Measurements from ENCODE around the gene RANBP10. TPM values are rescaled to one million over a fixed set of nuclear protein-coding genes. Genes with fewer than 3 reads are reported as not detected.

The RANBP10 gene
- total RNA-seq, 1 donor from 2014 or later, result 16.4 TPM

Other genes with a start within 250 kb of the RANBP10 start
- 25.6 TPM for gene CTCF, start 244.0 kb downstream of the RANBP10 start, total RNA-seq
- gene CARMIL2, start 161.4 kb downstream of the RANBP10 start, total RNA-seq, result 0.40 TPM
- gene ACD, start 146.3 kb downstream of the RANBP10 start, total RNA-seq, result 9.3 TPM
- 3.4 TPM for gene PARD6A, start 145.6 kb downstream of the RANBP10 start, total RNA-seq
- gene ENKD1, start 139.8 kb downstream of the RANBP10 start, total RNA-seq, result 8.5 TPM
- gene C16orf86, start 139.7 kb downstream of the RANBP10 start, total RNA-seq, result 5.6 TPM
- gene GFOD2, start 87.2 kb downstream of the RANBP10 start, total RNA-seq, result 10.7 TPM
- gene TSNAXIP1, start 329 bp upstream of the RANBP10 start, total RNA-seq, result 0.51 TPM
- gene THAP11, start 35.8 kb upstream of the RANBP10 start, total RNA-seq, result 23.0 TPM
- 87.1 TPM for gene NUTF2, start 40.4 kb upstream of the RANBP10 start, total RNA-seq
- gene CENPT, start 41.1 kb upstream of the RANBP10 start, total RNA-seq, result 27.9 TPM
- 43.8 TPM for gene EDC4, start 66.5 kb upstream of the RANBP10 start, total RNA-seq
- 2.1 TPM for gene NRN1L, start 78.3 kb upstream of the RANBP10 start, total RNA-seq
- 22.6 TPM for gene PSKH1, start 86.7 kb upstream of the RANBP10 start, total RNA-seq
- not detected for gene CTRL, start 125.3 kb upstream of the RANBP10 start, total RNA-seq
- gene PSMB10, start 130.3 kb upstream of the RANBP10 start, total RNA-seq, result 66.1 TPM
- 29.8 TPM for gene LCAT, start 137.6 kb upstream of the RANBP10 start, total RNA-seq
- 121 TPM for gene SLC12A4, start 162.1 kb upstream of the RANBP10 start, total RNA-seq
- not detected for gene DPEP3, start 173.9 kb upstream of the RANBP10 start, total RNA-seq
- gene DPEP2, start 192.9 kb upstream of the RANBP10 start, total RNA-seq, result 0.78 TPM
- not detected for gene DPEP2NB, start 209.4 kb upstream of the RANBP10 start, total RNA-seq
- gene DDX28, start 216.7 kb upstream of the RANBP10 start, total RNA-seq, result 8.6 TPM
- gene DUS2, start 216.7 kb upstream of the RANBP10 start, total RNA-seq, result 6.4 TPM

Data from cardiac septum (tissue), 1 donor.